Measurements from ENCODE around the gene ODAD3.
"Not testable (repeated sequence)": the region's sequence is repeated elsewhere in the genome, so short reads cannot be mapped to it uniquely, and the experiment has no call there.

The ODAD3 gene

DNA sequence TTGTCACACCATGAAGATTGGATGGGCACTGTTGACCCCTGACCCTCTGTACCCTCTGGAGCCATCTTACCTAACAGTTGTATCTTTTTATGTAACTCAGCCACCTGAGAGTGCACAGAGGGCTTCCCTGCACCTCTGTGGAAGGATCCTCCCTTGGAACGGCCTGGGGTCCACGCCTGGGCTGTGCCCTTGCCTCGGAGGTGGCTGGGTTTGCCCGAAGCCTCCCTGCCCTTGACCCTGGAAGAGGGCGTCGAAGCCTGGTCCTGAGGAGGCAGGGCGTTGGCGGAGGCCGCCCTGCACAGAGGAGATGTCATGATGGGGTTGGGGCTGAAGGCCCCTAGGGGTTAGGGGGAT lies 241 bp downstream of the ODAD3 start:
- DNase-seq: no peak

DNA sequence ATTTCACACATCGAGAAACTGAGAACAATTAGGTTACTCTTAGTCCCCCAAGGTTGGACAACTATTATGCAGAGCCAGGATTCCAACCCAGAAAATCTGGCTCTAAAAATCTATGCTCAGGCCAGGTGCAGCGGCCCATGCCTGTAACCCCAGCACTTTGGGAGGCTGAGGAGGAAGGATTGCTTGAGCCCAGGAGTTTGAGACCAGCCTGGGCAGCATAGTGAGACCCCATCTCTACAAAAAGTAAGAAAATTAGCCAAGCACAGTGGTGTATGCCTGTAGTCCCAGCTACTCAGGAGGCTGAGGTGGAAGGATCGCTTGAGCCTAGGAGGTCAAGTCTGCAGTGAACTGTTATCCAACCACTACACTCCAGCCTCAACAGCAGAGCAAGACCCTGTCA lies 1.4 kb downstream of the ODAD3 start:
- peak; percentile 17 for DNase-seq

DNA sequence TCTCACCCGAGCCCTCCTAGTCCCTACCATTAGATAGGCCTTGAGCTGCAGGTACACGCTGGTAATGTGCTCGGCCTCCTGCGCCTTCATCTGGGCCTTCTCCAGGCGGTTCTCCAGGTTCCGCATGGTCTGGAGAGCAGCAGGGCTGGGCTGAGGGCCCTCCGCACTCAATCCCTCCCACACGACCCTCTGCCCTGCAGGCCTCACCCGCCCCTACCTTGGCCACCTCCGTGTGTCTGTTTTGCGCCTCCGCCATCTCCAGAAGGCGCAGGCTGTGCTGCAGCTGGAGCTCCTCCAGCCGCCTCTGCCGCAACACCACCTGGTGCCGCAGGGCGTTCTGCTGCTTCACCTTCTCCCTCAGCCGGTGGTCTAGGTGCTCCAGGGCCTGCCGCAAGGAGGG lies 8.3 kb downstream of the ODAD3 start:
- no peak for DNase-seq

DNA sequence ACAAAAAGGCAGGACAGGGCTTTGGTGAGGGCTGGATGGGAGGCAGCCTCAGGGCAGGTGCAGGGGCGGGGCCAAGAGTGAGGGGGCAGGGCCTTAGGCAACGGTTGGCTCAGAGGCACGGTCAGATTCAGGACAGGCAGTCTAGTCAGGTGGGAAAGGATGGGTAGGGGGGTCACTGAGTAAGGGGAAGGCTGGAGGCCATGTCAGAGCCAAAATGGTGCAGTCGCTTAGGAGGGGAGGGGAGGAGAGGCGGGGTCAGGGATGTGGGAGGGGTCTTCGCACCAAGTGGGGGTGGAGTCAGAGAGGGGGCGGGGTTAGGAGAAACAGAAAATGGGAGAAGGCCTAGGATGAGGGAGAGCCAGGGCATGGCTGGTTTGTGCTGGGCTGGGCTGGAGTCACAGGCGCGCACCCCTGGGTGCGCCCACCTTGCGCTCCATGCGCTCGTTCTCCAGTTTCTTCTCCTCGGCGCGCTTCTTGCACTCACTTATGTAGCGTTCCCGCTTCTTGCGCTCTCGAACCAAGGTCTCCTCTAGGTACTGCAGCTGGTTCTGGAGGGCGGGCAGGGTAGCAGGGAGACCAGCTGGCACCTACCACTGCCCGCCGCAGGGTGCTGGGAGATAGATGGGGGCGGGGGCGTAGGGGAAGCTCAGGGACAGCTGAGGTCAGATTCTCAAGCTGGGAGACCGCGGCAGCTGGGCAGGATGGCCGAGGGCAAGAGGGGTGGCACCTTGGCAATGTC lies 9.0 kb downstream of the ODAD3 start:
- no peak for DNase-seq

DNA sequence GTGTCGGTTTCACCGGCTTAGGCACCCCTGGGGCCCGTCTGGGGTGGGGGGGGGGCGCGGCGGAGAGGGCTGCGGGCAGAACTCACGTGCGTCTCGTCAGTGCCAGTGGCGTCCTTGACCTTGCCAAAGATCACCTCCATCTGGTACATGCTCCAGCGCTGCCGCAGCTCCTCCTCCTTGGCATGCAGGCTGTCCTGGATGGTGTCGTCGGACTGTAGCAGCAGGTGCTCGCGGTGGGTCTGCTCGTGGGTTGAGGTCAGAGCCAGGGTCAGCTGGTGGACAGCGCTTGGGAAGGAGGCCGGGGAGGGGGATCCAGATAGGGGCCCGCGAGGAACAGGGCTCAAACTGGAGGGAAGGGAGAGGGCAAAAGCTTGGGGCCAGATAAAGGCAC lies 11.1 kb downstream of the ODAD3 start:
- no peak for DNase-seq

DNA sequence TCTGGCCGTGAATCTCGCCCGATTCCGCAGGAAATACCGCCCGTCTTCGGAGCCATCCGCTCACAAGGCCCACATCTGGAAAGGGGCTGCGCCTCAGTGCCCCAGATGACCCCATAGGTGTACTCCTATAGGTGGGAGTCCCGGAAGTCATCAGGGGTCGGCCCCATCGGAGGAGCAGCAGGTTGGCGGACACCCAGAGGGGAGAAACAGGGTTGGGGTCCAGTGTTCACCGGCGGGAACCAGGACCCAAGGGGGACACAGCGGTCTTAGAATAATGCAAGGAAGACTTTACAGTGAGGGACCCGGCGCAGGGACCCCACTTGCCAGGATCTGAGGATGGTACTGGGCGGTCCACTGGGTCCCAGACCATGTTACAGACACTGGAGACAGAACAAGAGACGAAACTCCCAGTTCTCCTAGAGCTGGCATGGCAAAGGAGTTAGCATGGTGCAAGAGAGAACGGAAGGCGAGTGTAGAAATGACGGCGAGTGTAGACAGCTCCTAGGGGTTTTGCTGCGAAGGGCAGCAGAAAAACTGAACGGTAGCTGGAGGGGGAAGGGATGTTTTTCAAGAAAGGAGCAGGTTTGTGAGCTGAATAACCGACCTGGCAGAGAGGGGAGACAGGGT lies 11.6 kb downstream of the ODAD3 start:
- no peak for DNase-seq

DNA sequence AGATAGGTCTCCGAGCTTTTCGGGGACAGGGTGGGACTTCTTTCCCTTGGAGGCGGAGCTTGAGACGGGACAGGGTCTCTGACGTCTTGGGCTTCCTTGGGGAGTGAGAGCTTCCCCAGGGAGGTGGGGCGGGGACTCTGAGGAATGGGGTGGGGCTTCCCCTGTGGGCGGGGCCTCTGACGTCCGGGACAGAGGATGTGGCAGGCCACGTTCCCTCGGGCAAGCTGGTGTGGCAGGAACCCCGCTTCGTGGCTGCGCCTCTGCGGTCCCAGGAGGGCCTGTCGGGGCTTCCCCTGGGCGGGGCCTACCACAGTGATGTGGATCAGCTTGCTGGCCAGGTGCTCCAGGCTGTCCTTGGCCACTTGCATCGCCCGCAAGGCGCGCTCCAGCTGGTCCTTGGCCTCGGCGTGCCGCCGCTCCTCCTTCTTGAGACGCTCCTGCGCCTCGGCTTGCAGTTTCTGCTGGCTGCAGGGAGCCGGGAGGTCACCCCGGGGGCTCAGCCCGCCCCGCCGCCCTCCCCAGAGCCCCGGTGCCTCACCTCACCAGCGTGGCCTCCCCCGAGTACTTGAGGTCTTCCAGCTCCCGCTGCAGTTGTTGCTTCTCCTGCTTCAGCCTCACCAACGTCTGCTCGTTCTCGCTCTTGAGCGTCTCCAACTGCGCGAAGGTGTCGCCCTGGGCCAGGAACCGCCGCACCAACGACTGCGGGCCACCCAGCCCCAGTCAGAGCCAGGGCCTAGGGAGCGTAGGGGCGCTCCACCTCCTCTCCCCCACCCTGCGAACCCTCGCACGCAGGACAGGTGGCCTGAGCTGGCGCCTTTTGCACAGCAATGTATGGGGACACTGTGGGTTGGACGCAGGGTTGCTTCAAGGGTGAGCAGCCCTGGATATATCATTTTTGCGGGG lies 12.5 kb downstream of the ODAD3 start:
- peak; percentile 65 for DNase-seq

DNA sequence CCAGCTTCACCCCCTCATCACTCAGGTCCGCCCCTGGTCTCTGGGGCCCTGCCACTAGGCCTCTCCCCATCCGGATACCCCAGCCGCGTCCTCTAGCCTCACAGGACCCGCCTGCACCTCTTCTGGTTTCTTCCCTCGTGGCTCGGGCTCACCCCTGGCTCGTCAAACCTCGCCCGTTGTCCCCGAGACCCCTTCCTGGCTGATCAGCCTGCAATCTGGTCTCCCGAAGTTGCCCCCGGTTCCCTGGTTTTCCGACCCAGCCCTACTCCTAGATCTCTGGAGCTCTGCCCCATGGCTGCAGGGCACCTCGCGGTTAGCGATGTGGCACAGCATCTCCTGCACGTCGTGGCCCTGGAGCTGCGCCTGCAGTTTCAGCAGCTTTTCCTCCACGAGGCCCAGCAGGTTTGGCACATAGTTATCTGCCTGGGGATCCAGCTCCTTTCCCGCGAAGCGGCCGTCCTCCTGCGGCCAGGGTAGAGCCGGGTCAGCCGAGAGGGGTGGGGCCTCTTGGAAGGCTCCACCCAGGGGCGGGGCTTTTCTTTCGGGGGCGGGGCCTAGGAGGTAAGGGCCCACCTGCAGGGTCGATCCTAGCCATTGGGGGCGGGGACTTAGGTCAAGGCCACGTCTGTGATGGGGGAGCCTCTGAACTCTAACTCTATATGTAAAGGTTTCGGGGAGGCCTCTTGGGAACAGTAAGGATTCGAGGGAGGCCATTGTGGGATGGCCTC lies 13.4 kb downstream of the ODAD3 start:
- DNase-seq: no peak

DNA sequence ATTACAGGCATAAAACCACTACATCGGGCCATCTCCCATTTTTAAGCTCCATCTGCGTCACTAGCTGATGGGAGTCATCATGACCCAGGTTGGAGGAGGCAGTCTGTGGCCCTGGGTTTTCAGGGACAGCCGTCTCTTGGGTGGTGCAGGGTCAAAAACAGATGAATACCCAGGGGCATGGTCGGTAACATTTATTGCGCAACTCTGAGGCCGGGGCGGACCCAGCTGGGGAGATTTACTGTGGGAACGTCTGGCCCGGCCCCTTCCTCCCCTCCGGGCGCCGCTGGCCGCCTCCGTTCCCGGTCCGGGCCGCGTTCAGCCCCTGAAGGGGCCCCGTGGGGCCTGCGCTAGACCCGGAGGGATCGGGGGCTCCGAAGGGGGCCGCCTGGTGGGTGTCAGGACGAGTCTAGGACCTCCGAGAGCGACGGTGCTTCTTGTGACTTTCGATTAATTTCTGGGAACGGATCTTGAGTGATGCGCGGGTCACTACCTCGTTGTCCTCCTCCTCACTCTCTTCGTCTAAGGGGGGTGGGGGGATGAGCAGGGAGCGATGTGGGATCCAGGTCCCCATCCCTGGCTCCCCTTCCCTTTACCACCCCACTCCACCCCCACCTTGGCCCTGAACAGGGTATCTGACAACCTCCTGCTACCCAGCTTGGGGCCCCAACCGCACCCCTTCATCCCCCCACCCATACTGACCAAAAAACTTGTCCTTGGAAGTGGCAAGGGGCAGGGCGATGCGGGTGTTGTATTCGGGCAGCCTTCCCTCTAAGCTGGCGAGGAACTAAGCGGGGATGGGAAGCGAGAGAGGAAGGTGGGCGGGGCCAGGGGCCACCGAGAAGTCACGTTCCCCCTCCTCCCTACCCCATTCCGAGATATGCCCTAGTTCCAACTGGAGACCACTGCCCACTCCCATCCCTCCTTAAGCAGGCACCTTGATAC lies 14.2 kb downstream of the ODAD3 start:
- no peak for DNase-seq

DNA sequence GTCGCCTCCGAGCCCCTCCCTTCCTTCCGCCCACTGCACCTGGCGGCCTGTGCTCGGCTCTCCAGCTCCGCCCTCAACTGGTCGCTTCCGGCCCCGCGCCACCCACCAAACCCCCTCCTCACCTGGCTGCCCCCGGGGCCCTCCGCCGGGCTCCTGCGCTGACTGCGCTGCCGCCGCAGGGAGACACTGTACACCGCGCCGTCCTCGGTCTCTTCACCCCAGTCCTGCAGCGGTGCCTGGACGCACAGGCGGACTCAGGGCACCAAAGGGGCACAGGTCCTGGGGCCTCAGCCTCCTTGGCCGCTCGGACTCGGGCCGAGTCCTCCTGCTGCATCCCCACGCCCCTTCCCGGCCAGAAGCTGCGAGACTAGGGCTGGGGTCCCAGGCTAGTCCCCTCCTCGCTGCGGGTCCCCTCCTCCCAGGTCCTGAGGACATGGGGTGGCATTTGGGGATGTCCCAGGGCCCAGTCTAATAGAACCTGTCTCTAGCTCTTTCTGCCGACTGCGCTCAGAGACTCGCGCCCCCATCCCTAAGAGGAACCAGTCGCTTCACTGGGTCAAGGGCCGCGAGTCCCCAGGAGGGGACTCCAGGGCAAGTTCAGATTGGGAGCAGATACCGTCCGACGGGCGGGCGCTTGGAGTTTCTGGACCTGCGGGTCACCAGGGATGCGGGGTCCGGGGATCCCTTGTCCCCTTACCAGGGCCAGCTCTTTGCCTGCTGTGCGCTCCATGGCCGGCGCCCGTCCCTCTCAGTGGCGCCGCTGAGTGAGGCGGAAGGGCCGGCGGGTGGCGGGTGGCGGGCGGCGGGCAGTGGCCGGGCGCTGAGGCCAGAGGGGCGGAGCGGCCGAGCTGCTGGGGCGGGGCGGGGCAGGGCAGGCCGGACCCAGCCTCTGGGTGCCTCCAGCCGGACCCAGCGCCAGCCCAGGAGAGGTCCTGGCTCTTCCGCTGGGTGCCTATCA lies 16.1 kb downstream of the ODAD3 start, which contains the start of gene RGL3:
TSS of gene RGL3 (minus strand) at position 766 of the 958 bp plus-strand sequence. CDS start at position 730, 36 bp downstream.
- DNase-seq: no peak

DNA sequence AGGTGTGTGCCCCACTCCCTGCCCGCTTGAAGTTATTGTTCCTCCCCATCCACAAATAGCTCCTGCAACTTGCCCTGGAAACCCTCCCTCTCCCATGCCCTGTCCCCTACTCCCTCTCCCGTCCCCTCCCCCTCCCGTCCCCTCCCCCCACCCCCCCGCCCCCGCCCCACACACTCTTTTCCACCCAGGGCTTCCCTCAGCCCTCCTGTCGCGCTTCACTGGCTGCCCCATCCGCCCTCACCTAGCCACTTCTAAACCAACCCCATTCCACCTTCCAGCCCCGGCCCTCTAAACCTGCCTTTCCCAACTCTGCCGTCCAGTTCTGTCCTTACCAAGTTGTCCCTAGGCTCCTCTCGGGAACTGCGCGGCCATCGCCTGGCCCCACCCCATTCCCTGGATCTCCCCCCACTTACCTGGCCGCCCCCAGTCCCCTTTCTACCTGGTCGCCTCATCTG lies 16.8 kb downstream of the ODAD3 start:
- no peak for DNase-seq

DNA sequence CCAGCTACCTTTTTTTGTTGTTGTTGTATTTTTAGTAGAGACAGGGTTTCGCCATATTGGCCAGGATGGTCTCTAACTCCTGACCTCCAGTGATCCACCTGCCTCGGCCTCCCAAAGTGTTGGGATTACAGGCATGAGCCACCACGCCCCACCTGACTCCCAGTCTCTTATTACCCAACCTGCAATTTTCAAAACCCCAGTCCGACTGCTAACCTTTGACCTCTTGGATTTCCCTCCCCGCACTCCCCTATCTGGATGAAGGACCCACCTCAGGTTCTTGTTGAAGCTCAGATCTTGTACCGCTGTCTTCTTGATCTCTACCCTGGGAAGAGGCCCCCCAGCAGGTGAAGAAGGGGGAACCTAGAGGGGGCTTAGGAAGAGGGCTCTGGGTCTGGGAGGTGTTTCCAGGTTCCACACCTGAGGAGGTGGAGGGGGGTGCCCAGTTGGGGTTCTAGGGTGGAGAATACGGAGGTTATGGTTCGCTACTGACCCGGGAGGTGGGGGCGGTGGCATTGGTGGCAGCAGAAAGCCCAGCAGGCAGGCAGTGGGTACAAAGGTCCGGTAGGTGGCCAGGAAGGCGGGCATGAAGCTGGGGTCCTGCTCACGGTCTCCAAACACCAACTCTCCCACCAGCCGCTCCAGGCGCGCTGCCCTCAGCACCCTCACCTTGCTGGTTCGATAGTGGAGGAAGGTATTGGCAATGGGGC lies 18.4 kb downstream of the ODAD3 start:
- no peak for DNase-seq

DNA sequence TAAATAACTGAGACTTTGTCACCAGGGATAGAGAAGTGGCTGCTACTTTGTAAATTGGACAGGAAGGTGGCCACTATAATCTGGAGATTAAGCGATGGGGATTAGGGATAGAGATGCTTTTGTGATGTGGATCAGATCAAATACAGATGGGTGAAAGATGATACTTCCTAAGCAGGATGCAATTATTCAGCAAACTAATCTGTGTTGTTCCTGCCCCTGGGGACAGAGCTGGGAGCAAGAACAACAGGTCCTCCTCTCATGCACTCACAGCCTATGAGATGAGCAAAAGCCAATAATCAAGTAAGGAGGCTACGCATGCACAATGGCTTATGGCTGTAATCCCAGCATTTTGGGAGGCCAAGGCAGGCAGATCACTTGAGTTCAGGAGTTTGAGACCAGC lies 20.4 kb downstream of the ODAD3 start:
- DNase-seq: no peak

DNA sequence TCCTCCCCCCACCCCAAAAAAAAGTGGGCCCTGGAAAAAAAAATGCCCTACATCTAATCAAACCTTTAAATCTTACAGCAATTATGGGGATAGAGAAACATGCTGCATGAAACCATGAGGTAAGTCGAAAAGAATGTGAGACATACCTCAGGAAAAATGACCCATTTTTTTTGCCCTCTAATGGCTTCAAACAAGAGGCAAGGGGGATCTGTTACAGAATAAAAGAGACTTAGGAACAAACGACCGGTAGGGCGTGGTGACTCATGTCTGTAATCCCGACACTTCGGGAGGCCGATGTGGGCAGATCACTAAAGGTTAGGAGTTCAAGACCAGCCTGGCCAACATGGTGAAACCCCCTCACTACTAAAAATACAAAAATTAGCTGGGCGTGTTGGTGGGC lies 24.2 kb downstream of the ODAD3 start:
- DNase-seq: no peak

DNA sequence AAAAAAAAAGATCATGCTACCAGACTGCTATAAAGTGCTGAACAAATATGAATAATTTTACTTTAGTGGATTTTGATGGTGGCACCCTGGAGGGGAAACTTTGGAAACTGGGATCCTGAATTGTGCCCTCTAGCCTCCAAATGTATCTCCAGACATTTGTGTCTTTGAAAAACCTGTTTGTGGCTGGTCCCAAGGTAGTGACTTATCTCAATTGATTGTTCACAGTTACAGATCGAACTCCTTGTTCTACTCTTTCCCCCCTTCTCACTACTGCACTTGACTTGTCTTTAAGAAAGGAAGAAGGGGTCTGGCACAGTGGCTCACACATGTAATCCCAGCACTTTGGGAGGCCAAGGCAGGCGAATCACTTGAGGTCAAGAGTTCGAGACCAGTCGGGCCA lies 26.3 kb downstream of the ODAD3 start:
- no peak for DNase-seq

DNA sequence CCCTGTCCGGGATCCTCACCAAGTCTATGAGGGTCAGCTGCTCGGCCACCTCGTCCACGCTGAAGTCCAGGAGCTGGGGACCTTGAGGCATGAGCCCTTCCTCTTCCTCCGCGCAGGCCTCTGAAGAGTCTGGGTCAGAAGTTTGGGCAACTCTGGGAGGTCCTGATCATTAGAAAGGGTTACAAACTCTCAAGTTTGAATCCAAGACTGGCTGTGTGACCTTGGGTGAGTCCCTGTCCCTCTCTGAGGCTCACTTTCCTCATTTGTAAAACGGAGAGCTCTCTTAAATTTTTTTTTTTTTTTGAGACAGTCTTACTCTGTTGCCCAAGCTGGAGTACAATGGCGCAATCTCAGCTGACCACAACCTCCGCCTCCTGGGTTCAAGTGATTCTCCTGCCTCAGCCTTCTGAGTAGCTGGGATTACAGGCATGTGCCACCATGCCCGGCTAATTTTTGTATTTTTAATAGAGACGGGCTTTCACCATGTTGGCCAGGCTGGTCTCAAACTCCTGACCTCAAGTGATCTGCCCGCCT lies 28.2 kb downstream of the ODAD3 start:
- DNase-seq: not testable (repeated sequence)

DNA sequence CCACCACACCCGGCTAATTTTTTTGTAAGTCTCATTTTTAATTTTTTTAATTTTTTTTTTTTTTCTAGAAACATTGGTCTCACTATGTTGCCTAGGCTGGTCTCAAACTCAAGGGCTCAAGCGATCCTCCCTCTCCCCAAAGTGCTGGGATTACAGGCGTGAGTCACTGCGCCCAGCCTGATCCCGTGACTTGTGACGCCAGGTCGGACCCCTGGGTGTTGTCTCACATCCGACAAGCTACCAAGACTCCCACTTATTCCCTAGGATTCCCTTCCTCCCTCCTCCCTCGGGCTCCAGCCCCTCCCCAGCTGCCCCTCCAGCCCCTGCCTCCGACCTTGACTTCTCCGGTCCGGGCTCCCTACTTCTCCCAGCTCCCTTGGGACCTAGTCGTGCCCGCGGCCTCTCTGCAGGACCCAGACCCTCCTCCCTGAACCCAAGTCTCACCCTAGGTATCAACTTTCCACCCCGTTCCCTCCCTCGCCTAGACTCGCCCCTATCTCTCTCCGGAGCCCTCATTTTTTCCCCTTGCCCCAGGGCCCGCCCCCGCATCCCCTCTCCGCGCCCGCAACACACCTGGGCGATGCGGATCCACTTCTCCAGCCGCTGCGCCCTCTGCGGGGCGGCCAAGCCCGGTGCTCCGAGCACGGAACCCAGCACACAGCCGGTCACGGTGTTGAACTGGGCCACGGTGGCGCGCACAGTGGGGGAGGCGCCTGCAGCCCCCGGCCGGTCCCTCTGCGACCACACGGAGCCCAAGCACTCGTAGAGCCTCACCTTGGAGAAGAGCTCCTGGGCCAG lies 28.9 kb downstream of the ODAD3 start:
- no peak for DNase-seq

DNA sequence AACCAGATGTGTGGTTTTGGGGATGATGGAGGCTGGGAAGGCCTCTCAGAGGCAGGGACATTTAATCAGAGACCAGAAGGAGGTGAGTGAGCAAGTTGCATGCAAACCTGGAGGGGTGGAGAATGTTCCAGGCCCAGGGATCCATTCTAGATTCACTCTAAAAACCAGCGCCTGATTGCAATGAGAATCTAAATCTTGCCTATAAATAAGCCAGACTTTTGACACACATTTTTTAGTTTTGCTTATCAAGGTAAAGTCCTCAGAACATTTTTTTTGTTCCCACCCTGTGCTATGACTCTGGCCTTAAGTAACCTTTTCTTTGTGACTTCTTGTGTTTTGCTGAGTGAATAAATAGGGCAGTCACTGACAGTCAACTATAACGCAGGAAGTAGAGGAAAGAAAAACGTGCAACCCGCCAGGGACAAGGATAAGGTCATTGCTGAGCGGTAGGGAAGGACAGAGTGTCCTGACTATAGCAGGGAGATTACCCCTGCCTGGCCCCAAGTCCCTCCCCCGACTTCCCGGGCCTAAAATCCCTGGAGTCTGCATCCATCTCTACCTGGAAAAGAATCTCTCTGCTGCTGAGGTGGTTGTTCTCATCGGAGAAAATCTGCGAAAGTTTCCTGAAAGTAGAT lies 30.2 kb downstream of the ODAD3 start:
- no peak for DNase-seq

All from right forelimb (tissue), 1 donor.